NCI-H2196 treated with DMSO at 0.1 percent for 48 hours (cell line): ENCODE measurements around the gene SLC25A44.
"Not testable (repeated sequence)": the region's sequence is repeated elsewhere in the genome, so short reads cannot be mapped to it uniquely, and the experiment has no call there.

Source experiments
- DNase-seq: peaks from one replicate; lab custom pipeline; 2025; ENCODE audit not compliant: unreplicated experiment; lab: John Stamatoyannopoulos, UW

SLC25A44 gene

DNA sequence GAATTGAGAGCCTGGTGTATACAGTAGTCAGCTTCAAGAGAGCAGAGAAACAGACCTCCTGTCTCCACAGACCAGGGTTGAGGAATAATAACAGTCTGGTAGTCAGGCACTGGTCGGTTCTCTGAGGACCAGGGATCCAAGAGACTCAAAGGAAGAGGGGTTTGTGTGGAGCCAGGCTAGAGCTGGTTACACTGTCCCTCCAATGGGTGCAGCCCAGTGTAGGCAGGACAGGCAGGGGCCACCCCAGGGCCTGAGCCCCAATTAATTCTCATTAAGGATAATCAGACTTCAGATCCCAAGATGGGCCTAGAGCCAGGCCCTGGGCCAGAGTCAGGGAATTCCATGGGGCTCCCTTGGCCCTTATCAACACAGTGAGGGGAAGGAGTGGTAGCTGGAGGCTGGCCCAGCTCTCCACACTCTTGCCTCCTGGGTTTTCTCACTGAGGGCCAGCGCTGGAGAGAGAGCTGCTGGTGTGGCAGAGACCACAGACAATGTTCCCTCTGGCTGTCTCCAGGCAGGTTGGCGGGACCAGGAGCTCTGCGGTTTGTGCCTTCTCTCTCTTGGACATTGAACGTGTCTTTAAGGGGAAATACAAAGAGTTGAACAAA, 31.4 kb upstream of the SLC25A44 start:
- DNase-seq: no peak

DNA sequence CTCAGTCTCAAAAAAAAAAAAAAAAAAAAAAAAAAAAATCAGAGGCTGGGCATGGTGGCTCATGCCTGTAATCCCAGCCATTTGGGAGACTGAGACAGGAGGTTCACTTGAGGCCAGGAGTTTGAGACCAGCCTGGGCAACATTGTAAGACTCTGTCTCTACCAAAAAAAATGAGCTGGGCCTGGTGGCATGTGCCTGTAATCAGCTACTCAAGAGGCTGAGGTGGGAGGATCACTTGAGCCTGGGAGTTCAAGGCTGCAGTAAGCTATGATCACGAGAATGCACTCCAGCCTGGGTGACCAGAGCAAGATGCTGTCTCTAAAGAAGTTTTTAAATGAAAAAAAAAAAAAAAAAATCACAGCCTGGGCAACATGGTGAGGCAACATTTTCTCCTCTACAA, 30.2 kb upstream of the SLC25A44 start:
- DNase-seq: no peak

DNA sequence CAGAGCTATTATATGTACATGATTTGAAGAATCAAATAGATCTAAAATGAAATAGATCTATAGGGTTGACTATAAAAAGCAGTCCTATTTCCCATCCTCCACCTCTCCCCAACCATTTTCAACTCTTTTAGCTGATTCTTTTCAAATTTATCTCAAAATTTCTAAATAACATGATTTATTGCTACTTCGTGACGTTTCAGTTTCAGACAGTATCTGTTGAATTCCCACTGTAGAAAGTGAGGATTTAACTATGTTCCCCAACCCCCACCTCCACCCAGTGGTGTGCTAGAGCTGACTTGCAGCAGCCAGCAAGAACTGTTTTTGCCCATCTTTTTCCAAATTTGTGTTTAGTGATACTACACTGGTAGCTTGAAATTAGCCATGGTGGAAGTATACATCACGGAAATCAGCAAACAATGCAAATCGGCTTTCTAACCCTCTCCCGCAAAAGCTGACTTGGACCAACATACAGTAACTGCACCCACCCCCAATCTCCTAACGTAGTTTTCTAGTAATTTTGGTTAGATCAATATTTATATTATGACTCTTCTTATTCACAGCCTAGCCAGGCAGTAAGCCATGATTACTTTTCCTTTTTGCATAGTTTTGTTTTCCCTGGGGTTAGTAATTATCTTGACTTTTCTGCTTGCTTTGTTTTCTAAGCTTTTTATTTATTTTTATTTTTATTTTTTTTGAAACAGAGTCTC, 29.6 kb upstream of the SLC25A44 start:
- no peak for DNase-seq

DNA sequence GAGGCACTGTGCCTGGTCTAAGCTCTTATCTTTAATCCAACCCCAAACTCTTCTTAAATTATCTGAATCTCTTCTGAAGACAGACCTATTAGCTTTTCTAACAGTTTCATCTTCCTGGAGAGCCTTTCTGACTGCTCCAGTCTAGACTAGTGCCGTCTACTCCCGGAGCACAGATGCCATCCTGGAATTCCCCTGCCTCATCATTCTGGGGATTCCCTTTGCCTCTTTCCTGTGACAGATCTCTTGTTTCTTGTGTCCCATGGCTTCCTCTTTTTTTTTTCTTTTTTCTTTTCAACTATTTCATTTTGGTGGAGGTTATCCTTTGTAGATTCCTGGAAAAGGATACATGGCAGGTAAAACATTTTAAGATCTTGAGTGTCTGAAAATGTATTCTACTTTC, 28.8 kb upstream of the SLC25A44 start:
- DNase-seq: no peak

GRCh38 chr1:156167536-156167935, 26.4 kb upstream of the SLC25A44 start:
- no peak for DNase-seq

DNA sequence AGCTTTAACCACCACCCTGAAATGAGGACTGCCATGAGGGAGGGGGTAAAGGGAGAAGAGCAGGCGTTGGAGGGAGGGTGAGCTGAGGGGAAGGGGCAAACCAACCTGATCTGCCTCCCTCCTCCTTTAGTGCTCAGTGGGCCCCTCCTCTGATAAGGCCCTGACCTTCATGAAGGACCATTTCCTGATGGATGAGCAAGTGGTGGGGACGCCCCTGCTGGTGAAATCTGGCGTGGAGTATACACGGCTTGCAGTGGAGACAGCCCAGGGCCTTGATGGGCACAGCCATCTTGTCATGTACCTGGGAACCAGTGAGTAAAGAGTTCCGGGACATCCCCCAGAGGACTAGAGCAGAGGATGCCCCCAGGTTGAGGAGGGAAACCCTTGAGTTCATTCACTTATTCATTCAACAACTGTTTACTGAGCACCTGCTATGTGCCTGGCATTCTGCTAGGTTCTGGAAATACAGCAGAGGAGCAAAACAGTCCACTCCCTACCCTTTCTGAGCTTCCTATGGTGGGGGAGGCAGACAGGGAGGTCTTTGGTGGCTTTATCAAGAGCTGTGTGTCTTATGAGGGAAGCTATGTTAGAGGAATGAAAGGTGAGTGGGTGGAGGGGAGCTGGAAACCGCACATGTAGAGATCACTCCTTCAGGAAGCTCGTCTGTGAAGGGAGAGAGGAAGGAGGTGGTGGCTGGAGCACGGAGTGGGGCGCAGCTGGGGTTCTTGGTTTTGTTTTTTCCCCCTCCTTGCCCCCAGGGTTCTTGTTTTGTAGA, 21.0 kb upstream of the SLC25A44 start:
- no peak for DNase-seq

DNA sequence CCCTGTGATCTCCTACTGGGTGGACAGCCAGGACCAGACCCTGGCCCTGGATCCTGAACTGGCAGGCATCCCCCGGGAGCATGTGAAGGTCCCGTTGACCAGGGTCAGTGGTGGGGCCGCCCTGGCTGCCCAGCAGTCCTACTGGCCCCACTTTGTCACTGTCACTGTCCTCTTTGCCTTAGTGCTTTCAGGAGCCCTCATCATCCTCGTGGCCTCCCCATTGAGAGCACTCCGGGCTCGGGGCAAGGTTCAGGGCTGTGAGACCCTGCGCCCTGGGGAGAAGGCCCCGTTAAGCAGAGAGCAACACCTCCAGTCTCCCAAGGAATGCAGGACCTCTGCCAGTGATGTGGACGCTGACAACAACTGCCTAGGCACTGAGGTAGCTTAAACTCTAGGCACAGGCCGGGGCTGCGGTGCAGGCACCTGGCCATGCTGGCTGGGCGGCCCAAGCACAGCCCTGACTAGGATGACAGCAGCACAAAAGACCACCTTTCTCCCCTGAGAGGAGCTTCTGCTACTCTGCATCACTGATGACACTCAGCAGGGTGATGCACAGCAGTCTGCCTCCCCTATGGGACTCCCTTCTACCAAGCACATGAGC, 17.2 kb upstream of the SLC25A44 start:
- no peak for DNase-seq

- DNase-seq: no peak
Observed at GRCh38 chr1:156177919-156178654, 15.8 kb upstream of the SLC25A44 start.

DNA sequence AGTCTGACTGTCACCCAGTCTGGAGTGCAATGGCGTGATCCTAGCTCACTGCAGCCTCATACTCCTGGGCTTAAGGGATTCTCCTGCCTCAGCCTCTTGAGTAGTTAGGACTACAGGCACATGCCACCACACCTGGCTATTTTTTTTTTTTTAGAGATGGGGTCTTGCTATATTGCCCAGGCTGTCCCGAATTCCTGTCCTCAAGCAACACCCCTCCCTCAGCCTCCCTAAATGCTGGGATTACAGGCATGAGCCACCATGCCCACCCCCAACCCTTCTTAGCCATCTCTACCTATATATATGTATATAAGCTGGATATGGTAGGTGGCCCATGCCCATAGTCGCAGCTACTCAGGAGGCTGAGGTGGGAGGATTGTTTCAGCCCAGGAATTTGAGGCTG, 13.4 kb upstream of the SLC25A44 start:
- no peak for DNase-seq

DNA sequence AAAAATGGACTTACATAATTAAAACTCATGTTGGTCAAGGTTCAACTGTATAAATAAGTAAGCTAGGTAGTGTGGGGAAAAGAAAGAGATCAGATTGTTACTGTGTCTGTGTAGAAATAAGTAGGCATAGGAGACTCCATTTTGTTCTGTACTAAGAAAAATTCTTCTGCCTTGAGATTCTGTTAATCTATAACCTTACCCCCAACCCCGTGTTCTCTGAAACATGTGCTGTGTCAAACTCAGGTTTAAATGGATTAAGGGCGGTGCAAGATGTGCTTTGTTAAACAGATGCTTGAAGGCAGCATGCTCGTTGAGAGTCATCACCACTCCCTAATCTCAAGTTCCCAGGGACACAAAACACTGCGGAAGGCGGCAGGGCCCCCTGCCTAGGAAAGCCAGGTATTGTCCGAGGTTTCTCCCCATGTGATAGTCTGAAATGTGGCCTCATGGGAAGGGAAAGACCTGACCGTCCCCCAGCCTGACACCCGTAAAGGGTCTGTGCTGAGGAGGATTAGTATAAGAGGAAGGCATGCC, 12.4 kb upstream of the SLC25A44 start:
- DNase-seq: not testable (repeated sequence)

- DNase-seq: not testable (repeated sequence)
Observed at GRCh38 chr1:156182010-156182779, 11.7 kb upstream of the SLC25A44 start.

GRCh38 chr1:156186347-156187177, 7.3 kb upstream of the SLC25A44 start:
- not testable (repeated sequence) for DNase-seq

GRCh38 chr1:156190265-156190664, 3.6 kb upstream of the SLC25A44 start:
- not testable (repeated sequence) for DNase-seq

- DNase-seq: no peak
Observed at GRCh38 chr1:156191292-156191964, 2.5 kb upstream of the SLC25A44 start.

GRCh38 chr1:156193208-156193487, 756 bp upstream of the SLC25A44 start:
- no peak for DNase-seq

- DNase-seq: no peak
Observed at GRCh38 chr1:156194300-156194652, 372 bp downstream of the SLC25A44 start.

- no peak for DNase-seq
Observed at GRCh38 chr1:156195853-156196252, 1.9 kb downstream of the SLC25A44 start.

GRCh38 chr1:156196445-156196844, 2.5 kb downstream of the SLC25A44 start:
- DNase-seq: no peak

DNA sequence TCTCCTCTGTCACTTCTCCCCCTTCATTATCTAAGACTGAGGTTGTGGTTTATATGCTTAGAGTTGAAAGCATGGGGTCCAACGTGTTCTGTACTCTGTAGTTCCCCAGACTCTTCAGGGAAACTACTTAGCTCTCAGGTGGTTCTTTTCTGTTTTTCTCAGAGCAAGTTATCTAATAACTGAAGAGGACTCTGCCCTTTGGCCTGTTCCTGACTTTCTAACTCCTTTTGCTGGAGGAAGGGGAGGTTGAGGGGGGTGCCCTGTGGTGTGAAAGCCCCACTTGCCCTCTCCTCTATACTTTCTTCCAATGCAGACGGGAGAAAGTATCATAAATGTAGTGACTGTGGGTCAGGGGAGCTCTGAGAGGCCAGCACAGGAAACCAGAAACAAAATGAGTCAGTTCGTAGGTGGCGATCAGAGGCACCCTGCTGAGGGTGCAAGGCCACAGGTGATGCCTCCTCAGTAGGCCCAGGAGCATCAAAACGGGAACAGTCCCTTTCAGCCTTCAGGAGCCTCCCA, 5.0 kb downstream of the SLC25A44 start:
- DNase-seq: no peak
